ENCODE results near the gene SNCG.

The SNCG gene

DNA sequence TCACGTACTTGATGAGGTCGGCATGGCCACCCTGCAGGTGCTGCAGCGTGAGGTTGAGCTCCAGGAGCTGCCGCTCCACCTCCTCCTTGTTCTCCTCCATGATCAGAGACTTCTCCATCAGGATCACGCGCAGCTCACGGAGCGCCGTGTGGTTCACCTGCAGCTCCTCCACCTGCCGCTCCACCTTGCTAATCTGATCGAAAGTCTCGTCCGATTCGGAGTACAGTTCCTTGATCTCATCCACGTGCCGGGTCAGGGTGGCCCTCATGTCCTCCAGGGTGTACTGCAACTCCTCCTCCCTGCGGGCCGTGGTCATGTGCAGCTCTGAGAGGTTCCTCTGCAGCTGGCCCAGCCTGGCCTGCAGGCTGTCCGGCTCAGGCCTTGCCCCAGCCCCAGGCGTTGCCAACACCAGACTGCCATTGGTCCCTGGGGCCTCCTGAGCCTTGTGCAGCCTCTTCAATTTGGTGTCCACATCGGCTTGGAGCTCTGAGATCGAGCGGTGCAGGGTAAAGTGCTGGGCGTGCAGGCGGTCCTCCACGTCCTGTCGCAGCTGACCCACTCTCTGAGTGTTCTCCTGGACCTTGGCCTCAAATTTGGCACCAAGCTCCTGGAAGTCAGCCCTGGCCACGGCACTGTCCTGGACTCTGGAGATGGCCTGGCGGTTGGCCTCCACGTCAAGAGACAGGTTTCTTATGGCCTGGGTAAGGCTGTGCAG lies 14.9 kb upstream of the SNCG start:
- Histone ChIP-seq H3K4me2 (ENCODE audit: insufficient read depth, low read length, poor library complexity, severe bottlenecking) (no peak overlapping the region), H2BK12ac (ENCODE audit: low read length) (no peak overlapping the region), H2AFZ (ENCODE audit: low read length) (no peak overlapping the region), H2BK120ac (ENCODE audit: low read depth, low read length) (no peak overlapping the region), H4K8ac (ENCODE audit: low read depth, low read length) (no peak overlapping the region), H2BK5ac (ENCODE audit: low read length) (no peak overlapping the region), H3K36me3 (replicated peaks in 1 of 2; ENCODE audit: control insufficient read depth in 2 of 2, insufficient read depth in 2 of 2, low read length in 2 of 2) (no peaks in the 10 kb centered on the region), H2BK15ac (ENCODE audit: low read length) (peak overlapping the region; percentile 30), H3K27me3 (ENCODE audit: control insufficient read depth in 3 of 3, insufficient read depth in 3 of 3, low read depth in 1 of 3, low read length in 3 of 3) (no peaks in the 10 kb centered on the region), H2AK5ac (ENCODE audit: low read depth, low read length) (peak overlapping the region; percentile 57), H3K4me1 (ENCODE audit: control insufficient read depth in 2 of 2, insufficient read depth in 1 of 2, low read depth in 1 of 2, low read length in 2 of 2) (peaks cover 0 to 3% of the 10 kb centered on the region in 2 donors), H3K79me1 (ENCODE audit: low read depth, low read length) (no peaks in the 10 kb centered on the region), H3K4ac (ENCODE audit: low read length) (no peak overlapping the region), H3K23ac (ENCODE audit: low read depth, low read length, poor library complexity) (peak overlapping the region; percentile 60), H3K4me3 (ENCODE audit: low read length in 2 of 2) (no peak overlapping the region), H3K18ac (ENCODE audit: low read length) (peak overlapping the region; percentile 18), H3K9ac (ENCODE audit: low read depth, low read length, poor library complexity) (no peak overlapping the region), H3K14ac (ENCODE audit: low read length) (no peak overlapping the region), H3K27ac (replicated peaks; ENCODE audit: low read length) (no peak overlapping the region), H3K9me3 (replicated peaks in 1 of 2; ENCODE audit: control insufficient read depth in 2 of 2, insufficient read depth in 1 of 2, low read depth in 1 of 2, low read length in 2 of 2) (no peaks in the 10 kb centered on the region), H4K91ac (ENCODE audit: low read depth, low read length, poor library complexity) (no peak overlapping the region)
- no CpG with 5 or more reads among the region's 30 CpGs for WGBS, 2 donors (ENCODE audit: extremely low coverage in 2 of 2, insufficient read length in 2 of 2, insufficient replicate concordance in 1 of 2)
- DNase-seq (ENCODE audit: low spot score), result no peak

GRCh38 chr10:86944031-86944419 lies 14.4 kb upstream of the SNCG start:
- Histone ChIP-seq H2BK120ac (ENCODE audit: low read depth, low read length) (no peak overlapping the region), H3K9ac (ENCODE audit: low read depth, low read length, poor library complexity) (no peak overlapping the region), H3K4me1 (ENCODE audit: control insufficient read depth in 2 of 2, insufficient read depth in 1 of 2, low read depth in 1 of 2, low read length in 2 of 2) (peaks cover 0 to 3% of the 10 kb centered on the region in 2 donors), H3K4me2 (ENCODE audit: insufficient read depth, low read length, poor library complexity, severe bottlenecking) (no peak overlapping the region), H3K27ac (replicated peaks; ENCODE audit: low read length) (no peak overlapping the region), H3K14ac (ENCODE audit: low read length) (no peak overlapping the region), H3K79me1 (ENCODE audit: low read depth, low read length) (no peaks in the 10 kb centered on the region), H3K9me3 (replicated peaks in 1 of 2; ENCODE audit: control insufficient read depth in 2 of 2, insufficient read depth in 1 of 2, low read depth in 1 of 2, low read length in 2 of 2) (no peaks in the 10 kb centered on the region), H3K23ac (ENCODE audit: low read depth, low read length, poor library complexity) (peak overlapping the region; percentile 60), H3K4ac (ENCODE audit: low read length) (no peak overlapping the region), H3K27me3 (ENCODE audit: control insufficient read depth in 3 of 3, insufficient read depth in 3 of 3, low read depth in 1 of 3, low read length in 3 of 3) (no peaks in the 10 kb centered on the region), H4K8ac (ENCODE audit: low read depth, low read length) (no peak overlapping the region), H2BK15ac (ENCODE audit: low read length) (no peak overlapping the region), H2BK12ac (ENCODE audit: low read length) (no peak overlapping the region), H3K4me3 (ENCODE audit: low read length in 2 of 2) (no peak overlapping the region), H3K18ac (ENCODE audit: low read length) (no peak overlapping the region), H2BK5ac (ENCODE audit: low read length) (no peak overlapping the region), H2AK5ac (ENCODE audit: low read depth, low read length) (peak overlapping the region; percentile 57), H4K91ac (ENCODE audit: low read depth, low read length, poor library complexity) (peak overlapping the region; percentile 20), H2AFZ (ENCODE audit: low read length) (no peak overlapping the region), H3K36me3 (replicated peaks in 1 of 2; ENCODE audit: control insufficient read depth in 2 of 2, insufficient read depth in 2 of 2, low read length in 2 of 2) (no peaks in the 10 kb centered on the region)
- DNase-seq (ENCODE audit: low spot score), result no peak
- no CpG with 5 or more reads among the region's 4 CpGs for WGBS, 2 donors (ENCODE audit: extremely low coverage in 2 of 2, insufficient read length in 2 of 2, insufficient replicate concordance in 1 of 2)

GRCh38 chr10:86944471-86944870 lies 13.9 kb upstream of the SNCG start:
- H2BK15ac ChIP-seq (ENCODE audit: low read length), result no peak overlapping the region
- H3K4me2 ChIP-seq (ENCODE audit: insufficient read depth, low read length, poor library complexity, severe bottlenecking), result no peak overlapping the region
- H2BK120ac ChIP-seq (ENCODE audit: low read depth, low read length), result no peak overlapping the region
- H3K18ac ChIP-seq (ENCODE audit: low read length), result no peak overlapping the region
- H3K27me3 ChIP-seq (ENCODE audit: control insufficient read depth in 3 of 3, insufficient read depth in 3 of 3, low read depth in 1 of 3, low read length in 3 of 3), result no peaks in the 10 kb centered on the region
- H3K9me3 ChIP-seq (replicated peaks in 1 of 2; ENCODE audit: control insufficient read depth in 2 of 2, insufficient read depth in 1 of 2, low read depth in 1 of 2, low read length in 2 of 2), result no peaks in the 10 kb centered on the region
- no peak overlapping the region for H2BK12ac ChIP-seq (ENCODE audit: low read length)
- H3K23ac ChIP-seq (ENCODE audit: low read depth, low read length, poor library complexity), result no peak overlapping the region
- H2BK5ac ChIP-seq (ENCODE audit: low read length), result no peak overlapping the region
- no peak overlapping the region for H3K4me3 ChIP-seq (ENCODE audit: low read length in 2 of 2)
- H3K36me3 ChIP-seq (replicated peaks in 1 of 2; ENCODE audit: control insufficient read depth in 2 of 2, insufficient read depth in 2 of 2, low read length in 2 of 2), result no peaks in the 10 kb centered on the region
- H3K79me1 ChIP-seq (ENCODE audit: low read depth, low read length), result no peaks in the 10 kb centered on the region
- no peak overlapping the region for H2AFZ ChIP-seq (ENCODE audit: low read length)
- H3K9ac ChIP-seq (ENCODE audit: low read depth, low read length, poor library complexity), result no peak overlapping the region
- H4K8ac ChIP-seq (ENCODE audit: low read depth, low read length), result no peak overlapping the region
- no peak for DNase-seq (ENCODE audit: low spot score)
- no peak overlapping the region for H3K4ac ChIP-seq (ENCODE audit: low read length)
- H3K27ac ChIP-seq (replicated peaks; ENCODE audit: low read length), result no peak overlapping the region
- peaks cover 0 to 3% of the 10 kb centered on the region in 2 donors for H3K4me1 ChIP-seq (ENCODE audit: control insufficient read depth in 2 of 2, insufficient read depth in 1 of 2, low read depth in 1 of 2, low read length in 2 of 2)
- H4K91ac ChIP-seq (ENCODE audit: low read depth, low read length, poor library complexity), result peak overlapping the region; percentile 20
- no peak overlapping the region for H3K14ac ChIP-seq (ENCODE audit: low read length)
- H2AK5ac ChIP-seq (ENCODE audit: low read depth, low read length), result peak overlapping the region; percentile 57

GRCh38 chr10:86944907-86945306 lies 13.5 kb upstream of the SNCG start:
- H2BK5ac ChIP-seq (ENCODE audit: low read length), result no peak overlapping the region
- H3K4ac ChIP-seq (ENCODE audit: low read length), result no peak overlapping the region
- H3K14ac ChIP-seq (ENCODE audit: low read length), result no peak overlapping the region
- H3K23ac ChIP-seq (ENCODE audit: low read depth, low read length, poor library complexity), result peak overlapping the region; percentile 61
- H2BK120ac ChIP-seq (ENCODE audit: low read depth, low read length), result no peak overlapping the region
- no peaks in the 10 kb centered on the region for H3K9me3 ChIP-seq (replicated peaks in 1 of 2; ENCODE audit: control insufficient read depth in 2 of 2, insufficient read depth in 1 of 2, low read depth in 1 of 2, low read length in 2 of 2)
- no peak overlapping the region for H3K4me3 ChIP-seq (ENCODE audit: low read length in 2 of 2)
- no peak overlapping the region for H3K4me2 ChIP-seq (ENCODE audit: insufficient read depth, low read length, poor library complexity, severe bottlenecking)
- peak overlapping the region; percentile 77 for H2BK15ac ChIP-seq (ENCODE audit: low read length)
- no peak overlapping the region for H4K8ac ChIP-seq (ENCODE audit: low read depth, low read length)
- DNase-seq (ENCODE audit: low spot score), result no peak
- H2AFZ ChIP-seq (ENCODE audit: low read length), result peak overlapping the region; percentile 77
- no peak overlapping the region for H3K27ac ChIP-seq (replicated peaks; ENCODE audit: low read length)
- no peak overlapping the region for H4K91ac ChIP-seq (ENCODE audit: low read depth, low read length, poor library complexity)
- H2BK12ac ChIP-seq (ENCODE audit: low read length), result peak overlapping the region; percentile 94
- H3K79me1 ChIP-seq (ENCODE audit: low read depth, low read length), result no peaks in the 10 kb centered on the region
- peak overlapping the region; percentile 88 for H2AK5ac ChIP-seq (ENCODE audit: low read depth, low read length)
- peaks cover 0 to 3% of the 10 kb centered on the region in 2 donors for H3K4me1 ChIP-seq (ENCODE audit: control insufficient read depth in 2 of 2, insufficient read depth in 1 of 2, low read depth in 1 of 2, low read length in 2 of 2)
- peak overlapping the region; percentile 74 for H3K18ac ChIP-seq (ENCODE audit: low read length)
- WGBS, 2 donors (ENCODE audit: extremely low coverage in 2 of 2, insufficient read length in 2 of 2, insufficient replicate concordance in 1 of 2), result no CpG with 5 or more reads among the region's 3 CpGs
- no peak overlapping the region for H3K9ac ChIP-seq (ENCODE audit: low read depth, low read length, poor library complexity)
- no peaks in the 10 kb centered on the region for H3K27me3 ChIP-seq (ENCODE audit: control insufficient read depth in 3 of 3, insufficient read depth in 3 of 3, low read depth in 1 of 3, low read length in 3 of 3)
- H3K36me3 ChIP-seq (replicated peaks in 1 of 2; ENCODE audit: control insufficient read depth in 2 of 2, insufficient read depth in 2 of 2, low read length in 2 of 2), result no peaks in the 10 kb centered on the region

Measured in neuronal stem cell (in vitro differentiated cells).